Prostate gland (tissue), 2 donors: ENCODE data around the gene PAN3. TPM values are rescaled to one million over a fixed set of nuclear protein-coding genes. Genes with fewer than 3 reads are reported as not detected.

Experiments
- DNase-seq: peaks from one replicate; pipeline ENCODE4 v3.0.0-alpha.2; 2019; ENCODE audit warnings: low spot score
- H3K27ac ChIP-seq, 2 donors: fragments of 200-600 bp; sonication (generic); 2 replicates each; pipeline ENCODE4 v1.5.1; 2017 to 2019
- H3K27me3 ChIP-seq: fragments of 200-600 bp; sonication (generic); replicated peaks from 2 replicates; pipeline ENCODE4 v1.5.1; 2019; ENCODE audit not compliant: insufficient read depth
- H3K36me3 ChIP-seq, 2 donors: fragments of 200-600 bp; sonication (generic); 1 replicate in 1 of 2; 2 replicates in 1 of 2; pipeline versions ENCODE4 v1.5.1 to v1.8.1; 2017 to 2019
- H3K4me1 ChIP-seq: fragments of 200-600 bp; sonication (generic); replicated peaks from 2 replicates; pipeline ENCODE4 v1.5.1; 2019
- H3K4me3 ChIP-seq, 2 donors: fragments of 200-600 bp; sonication (generic); 2 replicates each; pipeline ENCODE4 v1.5.1; 2017 to 2019
- H3K9me3 ChIP-seq: fragments of 200-600 bp; sonication (generic); 2 replicates; pipeline ENCODE4 v1.5.1; 2017
- CTCF ChIP-seq, 4 experiments: fragments of 200-600 bp in 2 of 4; fragments of 450-650 bp in 2 of 4; sonication (generic) in 2 of 4; IDR thresholded peaks; 1 replicate in 3 of 4; 2 replicates in 1 of 4; pipeline ENCODE4 v1.5.1; 2016 to 2019; ENCODE audit warnings: antibody characterized with exemption in 4 of 4, mild to moderate bottlenecking in 2 of 4, moderate library complexity in 2 of 4
- POLR2A ChIP-seq: fragments of 450-650 bp; IDR thresholded peaks from one replicate; pipeline ENCODE4 v1.6.1; 2016; ENCODE audit warnings: antibody characterized with exemption, mild to moderate bottlenecking
- POLR2AphosphoS5 ChIP-seq: sonication (generic); formaldehyde crosslinking; IDR thresholded peaks from one replicate; pipeline ENCODE4 v1.6.1; 2017; ENCODE audit warnings: antibody characterized with exemption
- WGBS: methylation state at CpG from one replicate; pipeline ENCODE4 v1.1.5; 2018; 5-methylcytosine and 5-hydroxymethylcytosine counted together
- intact Hi-C: fragments of 100-400 bp; cut with DNase I; formaldehyde crosslinking; loops from one replicate; pipeline ENCODE4 v1.14.2; 2022
- total RNA-seq, 2 donors: library from RNA; depleted of rRNA; stranded (reverse); fragments of >200 nt; gene quantifications; one replicate each; pipeline ENCODE4 v1.1.0, GENCODE V29; 2016

PAN3 gene
- total RNA-seq, 2 donors from 2014 or later, result 31.4 to 51.7 TPM

- Histone ChIP-seq H3K27me3 (no peaks in the 10 kb centered on the region), H3K4me3 (no peak overlapping the region), H3K27ac (no peak overlapping the region), H3K9me3 (no peaks in the 10 kb centered on the region), H3K36me3 (no peaks in the 10 kb centered on the region), H3K4me1 (no peaks in the 10 kb centered on the region)
- TF ChIP-seq CTCF (IDR thresholded peaks at IDR 0.05), result no peak
- no peak for TF ChIP-seq POLR2AphosphoS5
- no peak for TF ChIP-seq POLR2A
- WGBS, result 89% methylated on average over 5 of the region's 6 CpGs
- intact Hi-C loops, result no loop called here
- DNase-seq, result no peak
Observed at GRCh38 chr13:28338742-28339141, 200.4 kb downstream of the PAN3 start.

- Histone ChIP-seq H3K36me3 (no peaks in the 10 kb centered on the region), H3K27ac (no peak overlapping the region), H3K4me1 (no peaks in the 10 kb centered on the region), H3K27me3 (no peaks in the 10 kb centered on the region), H3K9me3 (no peaks in the 10 kb centered on the region), H3K4me3 (no peak overlapping the region)
- WGBS, result 83% methylated on average over 2 of the region's 2 CpGs
- DNase-seq, result no peak
- no peak for TF ChIP-seq POLR2A
- TF ChIP-seq CTCF (IDR thresholded peaks at IDR 0.05), result no peak
- TF ChIP-seq POLR2AphosphoS5, result no peak
- intact Hi-C loops, result no loop called here
Observed at GRCh38 chr13:28339419-28339818, 201.1 kb downstream of the PAN3 start.

GRCh38 chr13:28340272-28340793 is 202.0 kb downstream of the PAN3 start:
- no peaks in the 10 kb centered on the region for H3K4me1 ChIP-seq
- intact Hi-C loops, result no loop called here
- TF ChIP-seq POLR2AphosphoS5 (no peak), POLR2A (no peak), CTCF (IDR thresholded peaks at IDR 0.05) (no peak)
- no peaks in the 10 kb centered on the region for H3K9me3 ChIP-seq
- H3K36me3 ChIP-seq, result no peaks in the 10 kb centered on the region
- DNase-seq, result no peak
- H3K4me3 ChIP-seq, result no peak overlapping the region
- H3K27me3 ChIP-seq, result no peaks in the 10 kb centered on the region
- H3K27ac ChIP-seq, result no peak overlapping the region
- 80% methylated on average over 2 of the region's 2 CpGs for WGBS

- H3K4me1 ChIP-seq, result no peaks in the 10 kb centered on the region
- H3K27ac ChIP-seq, result no peak overlapping the region
- WGBS, result 84% methylated on average over 2 of the region's 2 CpGs
- TF ChIP-seq POLR2AphosphoS5 (no peak), CTCF (IDR thresholded peaks at IDR 0.05) (no peak), POLR2A (no peak)
- DNase-seq, result no peak
- no peaks in the 10 kb centered on the region for H3K36me3 ChIP-seq
- no peaks in the 10 kb centered on the region for H3K27me3 ChIP-seq
- no peaks in the 10 kb centered on the region for H3K9me3 ChIP-seq
- intact Hi-C loops, result no loop called here
- H3K4me3 ChIP-seq, result no peak overlapping the region
Observed at GRCh38 chr13:28342251-28342650, 203.9 kb downstream of the PAN3 start.

GRCh38 chr13:28344163-28344562 is 205.8 kb downstream of the PAN3 start:
- no peaks in the 10 kb centered on the region for H3K4me1 ChIP-seq
- 61% methylated on average over 3 of the region's 3 CpGs for WGBS
- H3K4me3 ChIP-seq, result no peak overlapping the region
- no peaks in the 10 kb centered on the region for H3K36me3 ChIP-seq
- H3K27me3 ChIP-seq, result no peaks in the 10 kb centered on the region
- H3K9me3 ChIP-seq, result no peaks in the 10 kb centered on the region
- intact Hi-C loops, result no loop called here
- no peak for DNase-seq
- no peak overlapping the region for H3K27ac ChIP-seq
- TF ChIP-seq POLR2A, result no peak
- no peak for TF ChIP-seq POLR2AphosphoS5
- TF ChIP-seq CTCF (IDR thresholded peaks at IDR 0.05), result no peak
